Measurements from ENCODE around the gene TTBK2. TPM values are rescaled to one million over a fixed set of nuclear protein-coding genes. Genes with fewer than 3 reads are reported as not detected.

Gene TTBK2
- total RNA-seq, 1 experiment from 2014 or later: 10.6 TPM

GRCh38 chr15:42858999-42859789 is 61.4 kb downstream of the TTBK2 start:
- DNase-seq (ENCODE audit: low read depth, low spot score) (no peak), ATAC-seq (no peak)
- Histone ChIP-seq H2AFZ (ENCODE audit: low read depth, low read length, poor library complexity, severe bottlenecking) (no peak overlapping the region), H3K79me2 (ENCODE audit: insufficient read depth, low read length) (no peaks in the 10 kb centered on the region), H3K9ac (ENCODE audit: low read length) (no peak overlapping the region), H3K27me3 (ENCODE audit: insufficient read depth, low read length) (no peaks in the 10 kb centered on the region), H4K20me1 (ENCODE audit: insufficient read depth) (no peaks in the 10 kb centered on the region), H3K4me2 (ENCODE audit: low read length) (no peak overlapping the region), H3K4me3 (replicated peaks in 1 of 2; ENCODE audit: low read depth in 1 of 2, low read length in 2 of 2) (no peak overlapping the region), H3K9me2 (ENCODE audit: insufficient read depth) (no peaks in the 10 kb centered on the region), H3K27ac (ENCODE audit: low read depth, low read length) (no peak overlapping the region), H3K9me3 (ENCODE audit: control insufficient read depth in 1 of 2, insufficient read depth in 1 of 2, low read depth in 1 of 2, low read length in 2 of 2) (no peaks in the 10 kb centered on the region), H3K4me1 (ENCODE audit: control insufficient read depth in 1 of 2, insufficient read depth in 2 of 2, low read length in 2 of 2) (no peaks in the 10 kb centered on the region), H3K36me3 (ENCODE audit: control insufficient read depth in 1 of 2, insufficient read depth in 2 of 2, low read length in 2 of 2) (no peaks in the 10 kb centered on the region)
- intact Hi-C loops (cut with micrococcal nuclease): no loop called here
- ChIA-PET POLR2A (no interaction called here), RAD21 (ENCODE audit: low non-redundant PET in 1 of 2, low total read pairs in 2 of 2, uncharacterized antibody in 2 of 2, unreplicated experiment in 2 of 2) (no interaction called here), CTCF (no interaction called here)
- no TSS peak for BruUV-seq (replicated peaks)
- no peak for TF ChIP-seq ZNF274 (IDR thresholded peaks at IDR 0.05; ENCODE audit: low read depth, low read length)
- no peak for TF ChIP-seq YY1 (IDR thresholded peaks at IDR 0.05; ENCODE audit: extremely low read depth, insufficient replicate concordance, low read depth, low read length)
- no peak for TF ChIP-seq EZH2phosphoT487 (IDR thresholded peaks at IDR 0.05; ENCODE audit: borderline replicate concordance)
- no peak for TF ChIP-seq ATF3 (IDR thresholded peaks at IDR 0.05)
- TF ChIP-seq SIN3A (IDR thresholded peaks at IDR 0.05; ENCODE audit: low read depth): no peak
- TF ChIP-seq FOSL1 (IDR thresholded peaks at IDR 0.05; ENCODE audit: low read depth): no peak
- no peak for TF ChIP-seq POLR2AphosphoS5 (IDR thresholded peaks at IDR 0.05; ENCODE audit: low read depth, low read length)
- TF ChIP-seq ZFX (IDR thresholded peaks at IDR 0.05): no peak
- TF ChIP-seq MAX (IDR thresholded peaks at IDR 0.05): no peak
- no peak for TF ChIP-seq TCF7L2 (IDR thresholded peaks at IDR 0.05; ENCODE audit: borderline replicate concordance, extremely low read depth, insufficient read depth, insufficient read length)
- TF ChIP-seq SRF (IDR thresholded peaks at IDR 0.05; ENCODE audit: low read depth): no peak
- no peak for TF ChIP-seq CEBPB (IDR thresholded peaks at IDR 0.05; ENCODE audit: low read depth)
